ENCODE results near the gene PNKP. TPM values are rescaled to one million over a fixed set of nuclear protein-coding genes. Genes with fewer than 3 reads are reported as not detected.

PNKP gene
- total and polyA plus RNA-seq, 2 of the 8 experiments (the other 6 are each of a cell fraction or from before 2014, with no cell fraction given), result 45.8 to 105 TPM

DNA sequence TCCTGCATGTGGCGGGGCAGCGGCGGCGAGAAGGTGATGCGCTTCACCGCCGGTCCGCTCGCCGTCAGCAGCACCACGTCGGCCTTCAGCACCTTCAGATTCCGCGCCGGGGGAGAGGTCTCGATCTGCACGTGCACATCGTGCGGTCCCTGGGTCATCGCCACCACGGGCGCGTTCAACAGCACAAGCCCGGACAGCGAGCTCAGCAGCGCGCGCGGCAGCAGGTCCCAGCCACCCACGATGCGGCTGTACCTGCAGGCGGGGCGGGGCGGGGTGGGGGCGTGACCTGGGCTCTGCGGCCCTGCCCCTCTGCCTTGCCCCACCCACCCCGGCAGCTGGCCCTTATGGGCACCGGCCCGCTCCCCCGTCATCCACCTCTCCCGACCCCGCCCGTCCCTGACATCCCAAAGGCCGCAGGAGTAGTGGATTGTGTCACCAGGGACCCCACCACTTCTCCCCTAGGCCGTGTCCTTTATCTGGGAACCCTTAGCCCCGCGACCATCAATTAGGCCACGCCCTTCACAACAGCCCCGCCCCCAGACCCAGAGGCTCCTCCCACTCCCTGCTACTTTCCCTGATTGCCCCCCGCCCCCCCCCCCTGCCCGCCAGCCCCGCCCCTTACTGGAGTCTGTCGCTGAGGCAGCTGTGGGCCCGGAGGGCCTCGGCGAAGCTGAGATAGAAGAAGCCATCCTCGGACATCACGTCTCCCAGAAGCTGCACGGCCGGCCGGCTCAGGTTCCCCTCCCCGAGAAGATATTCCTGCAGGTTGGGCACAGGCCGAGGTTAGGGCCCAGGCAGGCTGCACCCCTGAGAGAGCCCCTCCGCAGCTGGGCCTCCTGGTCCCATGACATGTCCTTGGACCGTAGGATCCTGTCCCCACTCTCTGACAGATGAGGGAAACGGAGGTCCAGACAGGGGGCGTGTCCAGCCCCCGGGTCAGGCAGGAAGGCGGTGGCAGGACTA lies 23.3 kb upstream of the PNKP start (continued):
- TF ChIP-seq KDM4A (IDR thresholded peaks at IDR 0.05; ENCODE audit: low read depth, low read length, severe bottlenecking) (peak; percentile 68), RNF2 (IDR thresholded peaks at IDR 0.05; ENCODE audit: borderline replicate concordance, low read depth, low read length, missing control alignments, poor library complexity, severe bottlenecking) (no peak), BRCA1 (IDR thresholded peaks at IDR 0.05; ENCODE audit: low read depth, low read length) (no peak), TEAD4 (IDR thresholded peaks at IDR 0.05; ENCODE audit: low read depth, low read length) (no peak), SP1 (IDR thresholded peaks at IDR 0.05; ENCODE audit: low read depth, low read length) (0 out of 2 replicates have a peak, but pooled peaks have one; percentile 16), E2F6 (IDR thresholded peaks at IDR 0.05) (peak; percentile 4; the same call in 1 of the 2 replicates), NRF1 (IDR thresholded peaks at IDR 0.05; ENCODE audit: low read depth, low read length) (no peak)
- TF ChIP-seq, protein P1, sequence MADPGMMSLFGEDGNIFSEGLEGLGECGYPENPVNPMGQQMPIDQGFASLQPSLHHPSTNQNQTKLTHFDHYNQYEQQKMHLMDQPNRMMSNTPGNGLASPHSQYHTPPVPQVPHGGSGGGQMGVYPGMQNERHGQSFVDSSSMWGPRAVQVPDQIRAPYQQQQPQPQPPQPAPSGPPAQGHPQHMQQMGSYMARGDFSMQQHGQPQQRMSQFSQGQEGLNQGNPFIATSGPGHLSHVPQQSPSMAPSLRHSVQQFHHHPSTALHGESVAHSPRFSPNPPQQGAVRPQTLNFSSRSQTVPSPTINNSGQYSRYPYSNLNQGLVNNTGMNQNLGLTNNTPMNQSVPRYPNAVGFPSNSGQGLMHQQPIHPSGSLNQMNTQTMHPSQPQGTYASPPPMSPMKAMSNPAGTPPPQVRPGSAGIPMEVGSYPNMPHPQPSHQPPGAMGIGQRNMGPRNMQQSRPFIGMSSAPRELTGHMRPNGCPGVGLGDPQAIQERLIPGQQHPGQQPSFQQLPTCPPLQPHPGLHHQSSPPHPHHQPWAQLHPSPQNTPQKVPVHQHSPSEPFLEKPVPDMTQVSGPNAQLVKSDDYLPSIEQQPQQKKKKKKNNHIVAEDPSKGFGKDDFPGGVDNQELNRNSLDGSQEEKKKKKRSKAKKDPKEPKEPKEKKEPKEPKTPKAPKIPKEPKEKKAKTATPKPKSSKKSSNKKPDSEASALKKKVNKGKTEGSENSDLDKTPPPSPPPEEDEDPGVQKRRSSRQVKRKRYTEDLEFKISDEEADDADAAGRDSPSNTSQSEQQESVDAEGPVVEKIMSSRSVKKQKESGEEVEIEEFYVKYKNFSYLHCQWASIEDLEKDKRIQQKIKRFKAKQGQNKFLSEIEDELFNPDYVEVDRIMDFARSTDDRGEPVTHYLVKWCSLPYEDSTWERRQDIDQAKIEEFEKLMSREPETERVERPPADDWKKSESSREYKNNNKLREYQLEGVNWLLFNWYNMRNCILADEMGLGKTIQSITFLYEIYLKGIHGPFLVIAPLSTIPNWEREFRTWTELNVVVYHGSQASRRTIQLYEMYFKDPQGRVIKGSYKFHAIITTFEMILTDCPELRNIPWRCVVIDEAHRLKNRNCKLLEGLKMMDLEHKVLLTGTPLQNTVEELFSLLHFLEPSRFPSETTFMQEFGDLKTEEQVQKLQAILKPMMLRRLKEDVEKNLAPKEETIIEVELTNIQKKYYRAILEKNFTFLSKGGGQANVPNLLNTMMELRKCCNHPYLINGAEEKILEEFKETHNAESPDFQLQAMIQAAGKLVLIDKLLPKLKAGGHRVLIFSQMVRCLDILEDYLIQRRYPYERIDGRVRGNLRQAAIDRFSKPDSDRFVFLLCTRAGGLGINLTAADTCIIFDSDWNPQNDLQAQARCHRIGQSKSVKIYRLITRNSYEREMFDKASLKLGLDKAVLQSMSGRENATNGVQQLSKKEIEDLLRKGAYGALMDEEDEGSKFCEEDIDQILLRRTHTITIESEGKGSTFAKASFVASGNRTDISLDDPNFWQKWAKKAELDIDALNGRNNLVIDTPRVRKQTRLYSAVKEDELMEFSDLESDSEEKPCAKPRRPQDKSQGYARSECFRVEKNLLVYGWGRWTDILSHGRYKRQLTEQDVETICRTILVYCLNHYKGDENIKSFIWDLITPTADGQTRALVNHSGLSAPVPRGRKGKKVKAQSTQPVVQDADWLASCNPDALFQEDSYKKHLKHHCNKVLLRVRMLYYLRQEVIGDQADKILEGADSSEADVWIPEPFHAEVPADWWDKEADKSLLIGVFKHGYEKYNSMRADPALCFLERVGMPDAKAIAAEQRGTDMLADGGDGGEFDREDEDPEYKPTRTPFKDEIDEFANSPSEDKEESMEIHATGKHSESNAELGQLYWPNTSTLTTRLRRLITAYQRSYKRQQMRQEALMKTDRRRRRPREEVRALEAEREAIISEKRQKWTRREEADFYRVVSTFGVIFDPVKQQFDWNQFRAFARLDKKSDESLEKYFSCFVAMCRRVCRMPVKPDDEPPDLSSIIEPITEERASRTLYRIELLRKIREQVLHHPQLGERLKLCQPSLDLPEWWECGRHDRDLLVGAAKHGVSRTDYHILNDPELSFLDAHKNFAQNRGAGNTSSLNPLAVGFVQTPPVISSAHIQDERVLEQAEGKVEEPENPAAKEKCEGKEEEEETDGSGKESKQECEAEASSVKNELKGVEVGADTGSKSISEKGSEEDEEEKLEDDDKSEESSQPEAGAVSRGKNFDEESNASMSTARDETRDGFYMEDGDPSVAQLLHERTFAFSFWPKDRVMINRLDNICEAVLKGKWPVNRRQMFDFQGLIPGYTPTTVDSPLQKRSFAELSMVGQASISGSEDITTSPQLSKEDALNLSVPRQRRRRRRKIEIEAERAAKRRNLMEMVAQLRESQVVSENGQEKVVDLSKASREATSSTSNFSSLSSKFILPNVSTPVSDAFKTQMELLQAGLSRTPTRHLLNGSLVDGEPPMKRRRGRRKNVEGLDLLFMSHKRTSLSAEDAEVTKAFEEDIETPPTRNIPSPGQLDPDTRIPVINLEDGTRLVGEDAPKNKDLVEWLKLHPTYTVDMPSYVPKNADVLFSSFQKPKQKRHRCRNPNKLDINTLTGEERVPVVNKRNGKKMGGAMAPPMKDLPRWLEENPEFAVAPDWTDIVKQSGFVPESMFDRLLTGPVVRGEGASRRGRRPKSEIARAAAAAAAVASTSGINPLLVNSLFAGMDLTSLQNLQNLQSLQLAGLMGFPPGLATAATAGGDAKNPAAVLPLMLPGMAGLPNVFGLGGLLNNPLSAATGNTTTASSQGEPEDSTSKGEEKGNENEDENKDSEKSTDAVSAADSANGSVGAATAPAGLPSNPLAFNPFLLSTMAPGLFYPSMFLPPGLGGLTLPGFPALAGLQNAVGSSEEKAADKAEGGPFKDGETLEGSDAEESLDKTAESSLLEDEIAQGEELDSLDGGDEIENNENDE (IDR thresholded peaks at IDR 0.05; ENCODE audit: insufficient replicate concordance, low read length), result no peak

Data from H1 (cell line).